Common myeloid progenitor, CD34-positive (primary cell): Measurements from ENCODE around the gene ITPR2.

Experiments used
- CTCF ChIA-PET: fragments of 350-600 bp; sonication (Branson Sonifier 250); formaldehyde crosslinking; loops from one replicate; lab custom pipeline; 2021; ENCODE audit warnings: antibody characterized with exemption; lab: Charles Lee
- POLR2A ChIA-PET: fragments of 350-600 bp; sonication (Branson Sonifier 250); formaldehyde crosslinking; loops from one replicate; lab custom pipeline; 2021; ENCODE audit warnings: antibody characterized with exemption; lab: Charles Lee
- DNase-seq, 3 donors: peaks; one replicate each; pipeline versions ENCODE4 v3.0.0 to v3.0.0-alpha.2; 2013
- H3K27ac ChIP-seq, 2 experiments: 1 replicate in 1 of 2; 2 replicates in 1 of 2; pipeline ENCODE4 v1.7.0; 2013; ENCODE audit warnings: inconsistent platforms in 2 of 2, low read length in 2 of 2, mild to moderate bottlenecking in 2 of 2, low read depth in 1 of 2, moderate library complexity in 1 of 2; ENCODE audit not compliant: severe bottlenecking in 2 of 2, insufficient read depth in 1 of 2, poor library complexity in 1 of 2
- H3K27me3 ChIP-seq, 5 experiments: replicated peaks in 2 of 5; 1 replicate in 3 of 5; 2 replicates in 2 of 5; pipeline versions ENCODE4 v1.6.1 to v1.7.0; 2013; ENCODE audit warnings: low read length in 4 of 5, mild to moderate bottlenecking in 2 of 5, moderate library complexity in 2 of 5, inconsistent platforms in 1 of 5; ENCODE audit not compliant: insufficient read depth in 5 of 5, control insufficient read depth in 4 of 5
- H3K36me3 ChIP-seq, 4 experiments: 1 replicate in 2 of 4; 2 replicates in 2 of 4; pipeline versions ENCODE4 v1.6.1 to v1.7.0; 2013; ENCODE audit warnings: low read length in 3 of 4, control low read depth in 1 of 4, mild to moderate bottlenecking in 1 of 4; ENCODE audit not compliant: control insufficient read depth in 4 of 4, insufficient read depth in 4 of 4
- H3K4me1 ChIP-seq, 4 experiments: 1 replicate in 3 of 4; 2 replicates in 1 of 4; pipeline versions ENCODE4 v1.6.1 to v1.7.1; 2013; ENCODE audit warnings: low read length in 3 of 4, mild to moderate bottlenecking in 3 of 4, control low read depth in 1 of 4, inconsistent platforms in 1 of 4, moderate library complexity in 1 of 4; ENCODE audit not compliant: control insufficient read depth in 4 of 4, insufficient read depth in 4 of 4; ENCODE audit errors: control extremely low read depth in 1 of 4
- H3K4me3 ChIP-seq, 7 experiments: 1 replicate in 4 of 7; 2 replicates in 3 of 7; pipeline versions ENCODE4 v1.5.1 to v1.7.0; 2013; ENCODE audit warnings: mild to moderate bottlenecking in 7 of 7, low read length in 6 of 7, moderate library complexity in 6 of 7, inconsistent platforms in 2 of 7, low read depth in 2 of 7, control low read depth in 1 of 7; ENCODE audit not compliant: insufficient read depth in 4 of 7, control insufficient read depth in 1 of 7; ENCODE audit errors: extremely low read depth in 1 of 7
- H3K9me3 ChIP-seq, 5 experiments: 1 replicate in 4 of 5; 2 replicates in 1 of 5; pipeline versions ENCODE4 v1.6.1 to v1.7.1; 2013; ENCODE audit warnings: low read length in 4 of 5, mild to moderate bottlenecking in 2 of 5, inconsistent platforms in 1 of 5, low read depth in 1 of 5, moderate library complexity in 1 of 5; ENCODE audit not compliant: control insufficient read depth in 4 of 5, insufficient read depth in 2 of 5; ENCODE audit errors: control extremely low read depth in 1 of 5
- WGBS: methylation state at CpG from one replicate; pipeline ENCODE4 v1.1.5; 2013; ENCODE audit not compliant: insufficient coverage; 5-methylcytosine and 5-hydroxymethylcytosine counted together

The ITPR2 gene

DNA sequence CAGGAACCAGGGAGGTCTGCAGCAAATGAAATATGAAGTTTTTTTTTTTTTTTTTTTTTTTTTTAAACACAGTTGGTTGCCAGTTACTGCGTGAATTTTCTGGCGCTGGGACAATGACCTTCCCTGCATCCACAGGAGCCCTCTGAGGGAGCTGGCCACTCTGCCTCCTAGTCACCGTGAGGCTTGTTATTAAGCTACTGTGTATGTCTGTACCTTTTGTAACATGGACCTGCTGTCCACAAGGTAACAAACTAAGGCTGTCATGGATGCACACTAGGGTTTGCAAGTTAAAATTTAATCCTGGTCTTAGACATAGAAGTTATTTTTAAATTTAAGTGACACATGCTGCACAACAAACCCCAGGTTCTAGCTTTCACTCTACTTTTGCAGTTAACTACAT is 426.6 kb downstream of the ITPR2 start:
- H3K4me1 ChIP-seq = no peaks in the 10 kb centered on the region
- no peak overlapping the region for H3K27ac ChIP-seq
- H3K9me3 ChIP-seq = no peaks in the 10 kb centered on the region
- H3K36me3 ChIP-seq = peaks cover 3 to 36% (median 20%) of the 10 kb centered on the region in 4 experiments
- ChIA-PET POLR2A (no interaction called here), CTCF (no interaction called here)
- no CpG with 5 or more reads among the region's 3 CpGs for WGBS
- no peak for DNase-seq
- H3K4me3 ChIP-seq = no peak overlapping the region
- H3K27me3 ChIP-seq = no peaks in the 10 kb centered on the region

- WGBS = 93% methylated on average over 5 of the region's 5 CpGs
- peaks cover 0 to 16% (median 4%) of the 10 kb centered on the region in 4 experiments for H3K36me3 ChIP-seq
- POLR2A ChIA-PET = no interaction called here
Measured at GRCh38 chr12:26403601-26404000, 429.4 kb downstream of the ITPR2 start.

DNA sequence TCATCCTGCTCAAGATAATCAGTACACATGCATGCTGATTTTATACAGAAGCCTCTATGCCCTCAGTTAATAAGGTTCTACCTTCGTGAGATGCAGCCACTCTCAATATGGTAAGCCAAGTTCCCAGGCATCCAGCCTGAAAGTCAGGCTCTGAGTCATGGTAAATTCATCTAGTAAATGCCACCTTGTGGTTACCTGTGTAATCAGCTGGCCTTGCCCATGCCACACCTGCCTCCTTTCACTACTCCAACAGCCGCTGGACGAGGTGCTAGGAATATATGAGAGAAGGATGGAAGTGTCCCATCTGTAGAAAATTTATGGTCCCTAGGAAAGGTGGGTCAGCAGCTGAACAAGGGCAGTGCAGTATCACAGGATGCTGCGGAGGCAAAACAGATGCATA is 430.3 kb downstream of the ITPR2 start:
- DNase-seq = peak in 1 of 3 donors; percentile 8
- Histone ChIP-seq H3K4me1 (peaks cover 0 to 13% (median 7%) of the 10 kb centered on the region in 4 experiments), H3K4me3 (no peak overlapping the region), H3K27me3 (no peaks in the 10 kb centered on the region), H3K27ac (no peak overlapping the region), H3K36me3 (peaks cover 0 to 15% (median 2%) of the 10 kb centered on the region in 4 experiments), H3K9me3 (no peaks in the 10 kb centered on the region)
- WGBS = 97% methylated on average over 3 of the region's 4 CpGs
- ChIA-PET POLR2A (no interaction called here), CTCF (interaction anchor here (0.9 kb wide), 1 partner anchor 11 kb away, joined by 3 read pairs; no protein-coding TSS in a partner anchor)

More at GRCh38 chr12:26403601-26404000, 429.4 kb downstream of the ITPR2 start:
- Histone ChIP-seq H3K4me1 (peaks cover 0 to 13% (median 7%) of the 10 kb centered on the region in 4 experiments), H3K9me3 (no peaks in the 10 kb centered on the region), H3K27me3 (no peaks in the 10 kb centered on the region), H3K27ac (no peak overlapping the region), H3K4me3 (no peak overlapping the region)
- CTCF ChIA-PET = interaction anchor here (0.8 kb wide), 1 partner anchor 176 kb away, joined by 3 read pairs; no protein-coding TSS in a partner anchor
- DNase-seq = no peak

GRCh38 chr12:26401874-26402273 is 431.1 kb downstream of the ITPR2 start:
- WGBS = no CpG with 5 or more reads among the region's 1 CpG
- no peak for DNase-seq
- ChIA-PET POLR2A (no interaction called here), CTCF (no interaction called here)
- Histone ChIP-seq H3K27me3 (no peaks in the 10 kb centered on the region), H3K4me1 (peaks cover 0 to 13% (median 7%) of the 10 kb centered on the region in 4 experiments), H3K36me3 (peaks cover 0 to 19% (median 5%) of the 10 kb centered on the region in 4 experiments), H3K27ac (no peak overlapping the region), H3K9me3 (no peaks in the 10 kb centered on the region), H3K4me3 (no peak overlapping the region)

GRCh38 chr12:26400627-26401026 is 432.4 kb downstream of the ITPR2 start:
- Histone ChIP-seq H3K4me3 (no peak overlapping the region), H3K27me3 (no peaks in the 10 kb centered on the region), H3K4me1 (peaks cover 0 to 13% (median 7%) of the 10 kb centered on the region in 4 experiments), H3K9me3 (no peaks in the 10 kb centered on the region), H3K36me3 (peaks cover 2 to 22% (median 13%) of the 10 kb centered on the region in 4 experiments), H3K27ac (no peak overlapping the region)
- WGBS = 100% methylated on average over 6 of the region's 8 CpGs
- CTCF ChIA-PET = no interaction called here
- POLR2A ChIA-PET = no interaction called here
- no peak for DNase-seq

DNA sequence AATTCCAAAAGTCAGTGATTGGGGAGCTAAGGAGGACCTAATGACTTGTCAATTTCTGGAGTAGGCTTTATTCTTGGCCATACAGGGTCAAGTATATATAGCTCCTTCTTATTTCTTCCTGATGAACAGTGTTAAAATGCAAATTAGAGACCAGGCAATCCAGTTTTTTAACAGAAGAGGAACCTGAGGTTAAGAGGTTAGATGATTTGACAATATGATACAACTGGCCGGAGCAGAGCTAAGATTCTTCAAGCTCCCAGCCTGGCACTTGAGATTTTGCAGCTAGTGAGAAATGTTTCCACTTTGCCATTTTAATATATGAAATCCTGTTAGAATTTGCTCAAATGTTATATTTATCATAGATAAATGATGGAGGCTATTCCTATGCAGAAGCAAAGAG is 433.6 kb downstream of the ITPR2 start:
- POLR2A ChIA-PET = no interaction called here
- 20% methylated on average over 1 of the region's 1 CpG for WGBS

GRCh38 chr12:26396402-26396801 is 436.6 kb downstream of the ITPR2 start:
- ChIA-PET CTCF (interaction anchor here (1.0 kb wide), 1 partner anchor 18 kb away, joined by 4 read pairs; no protein-coding TSS in a partner anchor), POLR2A (no interaction called here)
- peaks cover 10 to 52% (median 24%) of the 10 kb centered on the region in 4 experiments for H3K36me3 ChIP-seq
- H3K4me1 ChIP-seq = peaks cover 0 to 13% (median 7%) of the 10 kb centered on the region in 4 experiments
- no peaks in the 10 kb centered on the region for H3K9me3 ChIP-seq
- DNase-seq = no peak
- H3K27me3 ChIP-seq = no peaks in the 10 kb centered on the region
- H3K27ac ChIP-seq = no peak overlapping the region
- H3K4me3 ChIP-seq = no peak overlapping the region
- 100% methylated on average over 2 of the region's 3 CpGs for WGBS

More for the DNA sequence above, 433.6 kb downstream of the ITPR2 start:
- peak; percentile 14 to 80 (median 74) for DNase-seq
- Histone ChIP-seq H3K4me3 (no peak overlapping the region), H3K27ac (no peak overlapping the region), H3K4me1 (peaks cover 0 to 13% (median 7%) of the 10 kb centered on the region in 4 experiments), H3K36me3 (peaks cover 2 to 33% (median 20%) of the 10 kb centered on the region in 4 experiments), H3K9me3 (no peaks in the 10 kb centered on the region), H3K27me3 (no peaks in the 10 kb centered on the region)
- CTCF ChIA-PET = interaction anchor here (1.3 kb wide), 1 partner anchor 213 kb away, joined by 4 read pairs; no protein-coding TSS in a partner anchor
